GM19043 (cell line): Measurements from ENCODE around the gene SRPK3.

Experiments
- ATAC-seq: cut with Tn5 transposase; IDR thresholded peaks from one replicate; pipeline ENCODE4 v1.9.1; 2021; ENCODE audit warnings: low read depth; ENCODE audit not compliant: unreplicated experiment

SRPK3 gene

DNA sequence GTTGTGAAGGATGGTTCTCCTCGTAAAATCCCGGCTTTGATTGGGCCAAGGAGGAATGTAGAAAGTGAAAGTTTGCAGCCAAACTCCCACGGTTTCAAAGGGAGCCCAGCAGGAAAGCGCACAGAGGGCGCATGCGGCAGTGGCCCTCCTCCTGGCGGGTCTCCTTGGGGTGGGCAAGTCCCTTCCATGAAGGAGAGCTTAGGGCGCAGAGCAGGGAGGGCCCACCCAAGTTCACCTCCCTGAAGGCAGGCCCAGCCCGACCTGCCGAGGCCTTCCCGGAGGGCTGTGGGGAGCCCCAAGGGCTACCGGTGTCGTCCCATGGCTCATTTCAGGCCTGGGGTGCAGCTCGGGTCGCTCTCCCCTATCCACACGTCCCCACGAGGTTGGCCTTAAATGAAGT lies 47.5 kb downstream of the SRPK3 start:
- no peak for ATAC-seq

GRCh38 chrX:153828723-153829548 lies 48.1 kb downstream of the SRPK3 start:
- ATAC-seq: no peak

DNA sequence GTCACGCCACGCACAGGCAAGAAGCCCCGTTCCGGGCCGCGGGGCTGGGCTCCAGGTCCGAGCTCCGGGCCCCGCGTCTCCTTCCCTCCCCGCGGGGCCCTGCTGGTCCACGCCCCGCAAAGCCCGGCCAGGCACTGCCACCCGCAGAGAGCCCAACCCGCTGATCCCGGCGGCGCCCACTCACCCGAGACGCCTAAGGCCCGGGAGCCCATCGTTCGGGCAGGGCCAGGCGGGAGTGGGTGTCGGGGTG lies 48.6 kb downstream of the SRPK3 start:
- no peak for ATAC-seq

DNA sequence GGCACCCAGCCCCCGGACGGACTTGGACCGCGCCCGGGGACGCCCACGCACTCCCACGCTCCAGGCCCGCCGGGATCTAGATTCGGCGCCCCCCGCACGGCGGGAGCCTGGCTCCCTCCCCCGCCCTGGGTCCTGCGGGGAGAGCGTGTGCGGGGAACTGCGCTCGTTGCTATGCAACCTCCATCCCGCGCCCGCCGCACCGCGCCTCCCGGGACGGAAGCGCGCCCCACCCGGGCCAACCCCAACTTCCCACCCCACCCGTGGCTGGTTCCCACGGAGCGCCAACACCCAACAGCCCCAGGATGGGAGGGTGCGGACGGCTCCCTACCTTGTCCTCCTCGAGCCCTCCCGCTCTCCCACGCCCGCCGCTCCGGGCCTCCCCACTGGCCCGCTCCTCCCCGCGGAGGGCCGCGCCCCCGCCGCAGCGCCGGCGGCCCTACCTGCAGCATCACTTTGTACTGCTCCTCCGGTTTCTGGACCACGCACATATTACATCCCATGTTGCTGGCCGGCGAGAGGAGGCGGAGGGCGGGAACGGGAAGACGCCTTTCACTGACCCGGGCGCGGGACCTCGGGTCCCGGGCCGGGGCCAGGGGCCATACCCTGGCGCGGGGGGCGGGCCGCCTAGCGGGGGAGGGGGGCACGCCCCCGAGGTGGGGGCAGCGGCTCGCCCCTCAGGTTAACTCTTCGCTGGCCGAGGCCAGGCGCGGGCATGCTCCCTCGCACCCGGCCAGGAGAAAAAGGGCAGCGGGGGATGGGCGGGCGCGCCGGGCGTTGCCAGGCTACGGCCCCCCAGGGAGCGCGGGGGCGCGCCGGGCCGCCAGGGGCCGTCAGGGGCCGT lies 49.2 kb downstream of the SRPK3 start, which contains the start of gene PDZD4:
PDZD4 (minus strand) TSS at position 746 of the 841 bp plus-strand sequence; CDS start at position 500, 246 bp downstream.
- ATAC-seq: no peak

DNA sequence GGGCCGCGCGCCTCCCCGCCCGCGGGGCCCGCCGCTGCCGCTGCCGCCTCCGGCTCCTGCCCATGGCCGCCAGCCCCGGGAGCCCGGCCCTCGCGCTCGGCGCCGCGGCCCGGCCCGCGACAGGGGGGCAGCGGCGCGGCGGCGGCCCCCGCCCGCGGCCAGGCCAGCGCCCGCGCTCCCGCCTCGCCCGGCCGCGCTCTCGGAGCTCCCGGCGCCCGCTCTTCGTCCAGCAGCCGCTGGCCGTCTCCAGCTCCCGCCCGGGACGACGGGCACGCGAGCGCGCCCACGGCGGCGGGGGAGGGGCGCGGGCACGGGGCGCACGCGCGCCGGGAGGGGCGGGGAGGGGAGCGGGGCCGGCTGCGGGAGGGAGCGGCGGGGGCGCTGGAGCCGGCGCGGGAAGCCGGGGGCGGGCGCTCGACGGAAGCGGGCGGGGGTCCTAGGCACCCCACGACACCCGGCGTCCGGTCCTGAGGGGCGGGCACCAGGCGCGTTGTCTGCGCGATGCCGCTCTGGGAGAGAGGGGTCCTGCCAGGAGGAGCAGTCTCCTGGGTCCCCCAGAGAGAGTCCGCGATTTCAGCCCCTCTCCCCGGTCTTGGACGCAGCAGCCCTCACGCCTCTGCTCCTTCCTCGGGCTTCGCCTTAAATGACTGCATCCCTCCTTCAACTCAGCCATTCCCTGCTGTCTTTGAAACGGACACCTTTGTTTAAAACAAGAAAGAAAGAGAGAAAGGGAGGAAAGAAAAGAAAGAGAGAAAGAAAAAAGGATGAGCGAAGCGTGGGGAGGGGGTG lies 50.0 kb downstream of the SRPK3 start:
- ATAC-seq: no peak

DNA sequence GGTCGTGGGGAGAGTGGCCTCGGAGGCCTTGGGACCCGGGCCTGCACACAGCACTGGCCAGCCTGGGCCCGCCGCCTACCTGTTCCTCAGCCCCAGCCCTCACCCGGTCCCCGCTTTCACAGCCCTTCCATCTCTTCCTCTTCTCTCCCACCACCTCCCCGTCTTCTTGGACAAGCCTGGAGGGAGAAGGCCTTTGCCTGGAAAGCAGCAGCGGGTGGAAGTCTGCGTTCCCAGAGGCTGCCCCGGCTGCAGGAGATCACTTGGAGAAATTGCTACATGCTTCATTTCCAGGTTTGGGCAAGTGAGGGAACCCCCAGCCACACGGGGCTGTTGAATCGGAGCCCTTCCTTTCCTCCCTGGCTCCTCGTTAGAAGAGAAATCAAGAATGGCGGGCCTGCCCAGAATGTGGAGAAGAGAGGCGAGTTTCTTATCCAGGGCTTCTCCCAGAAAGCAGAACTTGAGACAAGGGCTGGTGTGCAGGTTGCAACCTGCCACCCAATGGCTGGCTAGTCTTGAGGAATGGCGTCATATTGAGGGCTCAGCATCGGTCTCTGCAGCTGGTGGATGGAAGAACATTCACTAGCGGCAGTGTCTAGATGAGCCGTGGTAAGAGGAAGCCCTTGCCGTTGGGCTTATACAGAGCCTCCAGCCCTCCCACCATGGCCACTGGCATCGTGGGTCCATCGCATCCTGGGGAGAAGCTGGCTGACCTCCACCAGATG lies 50.7 kb downstream of the SRPK3 start:
- no peak for ATAC-seq

DNA sequence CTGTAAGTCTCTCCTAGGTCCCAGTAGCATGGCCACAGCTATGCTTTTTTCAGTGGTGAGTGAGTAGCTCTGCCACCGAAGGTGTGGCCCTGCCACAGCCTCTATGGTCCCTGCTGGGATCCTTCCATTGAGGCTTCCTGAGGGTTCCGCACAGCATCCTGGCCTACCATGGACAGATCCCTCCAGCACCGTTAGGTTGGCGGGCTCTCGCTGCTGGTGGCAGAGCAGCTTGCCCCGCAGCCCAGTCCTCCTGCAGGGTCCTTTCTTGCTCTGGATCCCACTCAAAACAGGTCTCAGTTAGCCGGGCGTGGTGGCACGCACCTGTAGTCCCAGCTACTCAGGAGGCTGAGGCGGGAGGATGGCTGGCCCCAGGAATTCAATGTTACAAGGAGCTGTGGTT lies 51.9 kb downstream of the SRPK3 start:
- ATAC-seq: no peak
